Fibroblast of villous mesenchyme (primary cell): ENCODE measurements around the gene DDAH1. TPM values are rescaled to one million over a fixed set of nuclear protein-coding genes. Genes with fewer than 3 reads are reported as not detected.

Experiments
- DNase-seq: peaks from one replicate; pipeline ENCODE4 v3.0.0-alpha.2; 2010; ENCODE audit warnings: low read depth
- H3K4me3 ChIP-seq: 2 replicates; pipeline ENCODE4 v1.5.1; 2011; ENCODE audit warnings: low read depth, mild to moderate bottlenecking, low read length
- small RNA-seq: library from RNA; depleted of rRNA; stranded (forward); fragments of <200 nt; gene quantifications from one replicate; pipeline ENCODE3, GENCODE V24; 2012
- total RNA-seq: library from RNA; depleted of rRNA; stranded (reverse); fragments of >200 nt; gene quantifications from 2 replicates; pipeline ENCODE4 v1.2.3, GENCODE V29; 2012
- TF ChIP-seq, protein P1 (sequence below): IDR thresholded peaks from 2 replicates; pipeline ENCODE4 v1.5.1; 2012; ENCODE audit warnings: low read depth, mild to moderate bottlenecking, low read length; ENCODE audit not compliant: insufficient read depth

DDAH1 gene
- total RNA-seq, 1 donor = 259 TPM

DNA sequence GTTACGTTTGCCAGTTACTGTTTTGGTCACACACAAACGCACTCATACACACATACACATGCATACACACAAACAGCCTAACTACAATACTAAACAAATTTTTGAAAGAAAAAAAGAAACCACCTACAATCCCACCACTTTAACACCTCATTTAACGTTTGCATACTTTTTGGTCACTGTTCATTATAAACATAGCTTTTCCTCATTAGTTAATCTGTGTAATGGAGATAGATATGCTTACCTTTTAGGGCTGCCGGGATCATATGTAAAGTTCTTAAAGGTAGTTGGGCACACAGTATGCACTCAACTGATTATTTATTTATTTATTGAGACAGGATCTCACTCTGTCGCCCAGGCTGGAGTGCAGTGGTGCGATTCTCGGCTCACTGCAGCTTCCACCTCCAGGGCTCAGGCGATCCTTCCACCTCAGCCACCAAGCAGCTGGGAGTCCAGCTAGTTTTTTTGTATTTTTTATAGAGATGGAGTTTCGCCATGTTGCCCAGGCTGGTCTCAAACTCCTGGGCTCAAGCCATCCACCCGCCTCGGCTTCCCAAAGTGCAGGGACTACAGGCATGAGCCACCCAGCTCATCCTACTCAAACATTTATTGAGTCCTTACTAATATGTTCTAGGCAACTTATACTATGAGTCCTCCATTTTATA, 187.8 kb downstream of the DDAH1 start:
- H3K4me3 ChIP-seq = peak overlapping the region; percentile 74
- no peak for DNase-seq
- TF ChIP-seq, protein P1, sequence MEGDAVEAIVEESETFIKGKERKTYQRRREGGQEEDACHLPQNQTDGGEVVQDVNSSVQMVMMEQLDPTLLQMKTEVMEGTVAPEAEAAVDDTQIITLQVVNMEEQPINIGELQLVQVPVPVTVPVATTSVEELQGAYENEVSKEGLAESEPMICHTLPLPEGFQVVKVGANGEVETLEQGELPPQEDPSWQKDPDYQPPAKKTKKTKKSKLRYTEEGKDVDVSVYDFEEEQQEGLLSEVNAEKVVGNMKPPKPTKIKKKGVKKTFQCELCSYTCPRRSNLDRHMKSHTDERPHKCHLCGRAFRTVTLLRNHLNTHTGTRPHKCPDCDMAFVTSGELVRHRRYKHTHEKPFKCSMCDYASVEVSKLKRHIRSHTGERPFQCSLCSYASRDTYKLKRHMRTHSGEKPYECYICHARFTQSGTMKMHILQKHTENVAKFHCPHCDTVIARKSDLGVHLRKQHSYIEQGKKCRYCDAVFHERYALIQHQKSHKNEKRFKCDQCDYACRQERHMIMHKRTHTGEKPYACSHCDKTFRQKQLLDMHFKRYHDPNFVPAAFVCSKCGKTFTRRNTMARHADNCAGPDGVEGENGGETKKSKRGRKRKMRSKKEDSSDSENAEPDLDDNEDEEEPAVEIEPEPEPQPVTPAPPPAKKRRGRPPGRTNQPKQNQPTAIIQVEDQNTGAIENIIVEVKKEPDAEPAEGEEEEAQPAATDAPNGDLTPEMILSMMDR = no peak

DNA sequence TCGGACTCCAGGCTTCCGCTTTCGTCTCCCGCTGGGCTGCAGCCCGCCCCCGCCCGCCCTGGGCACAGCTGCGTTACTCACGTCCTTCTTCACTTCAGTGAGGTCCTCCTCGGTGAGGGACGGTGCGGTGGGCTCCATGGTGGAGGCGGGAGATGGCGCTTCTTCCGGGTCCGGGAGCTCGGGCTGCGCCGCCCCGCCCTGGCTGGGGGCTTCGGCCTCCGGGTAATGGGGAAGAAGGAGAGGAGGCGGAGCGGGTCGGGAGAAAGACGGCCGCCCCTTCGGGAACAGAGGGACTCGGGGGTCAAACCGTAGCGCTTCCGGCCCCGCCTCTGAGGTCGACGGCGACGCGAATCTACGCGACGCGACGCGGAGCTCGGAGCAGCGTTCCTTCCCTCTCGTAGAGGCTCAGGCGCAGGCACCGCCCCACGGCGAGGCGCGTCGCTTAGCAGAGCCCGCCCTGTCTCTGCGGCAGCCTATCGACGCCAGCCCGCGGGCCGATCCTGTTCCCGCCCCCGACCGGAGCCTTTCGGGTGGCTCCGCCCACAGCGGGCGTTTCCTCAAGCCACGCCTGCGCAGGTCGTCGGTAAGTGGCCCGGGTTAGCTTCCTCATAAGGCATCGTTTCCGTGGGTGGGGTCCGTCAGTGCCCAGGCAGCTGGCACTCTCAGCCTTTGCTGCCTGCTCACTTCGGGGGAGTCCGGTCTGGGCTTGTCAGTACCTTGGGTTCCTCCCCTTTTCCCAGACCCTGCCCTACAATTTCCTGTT, 188.6 kb downstream of the DDAH1 start, which contains the start of gene BCL10:
Gene BCL10, minus strand, starts transcription at position 418 of the 763 bp plus-strand sequence. Its CDS starts 280 bp downstream, at position 138.
- peak within 1 kb of the TSS; percentile 74 for H3K4me3 ChIP-seq
- TF ChIP-seq, protein P1 = no peak

DNA sequence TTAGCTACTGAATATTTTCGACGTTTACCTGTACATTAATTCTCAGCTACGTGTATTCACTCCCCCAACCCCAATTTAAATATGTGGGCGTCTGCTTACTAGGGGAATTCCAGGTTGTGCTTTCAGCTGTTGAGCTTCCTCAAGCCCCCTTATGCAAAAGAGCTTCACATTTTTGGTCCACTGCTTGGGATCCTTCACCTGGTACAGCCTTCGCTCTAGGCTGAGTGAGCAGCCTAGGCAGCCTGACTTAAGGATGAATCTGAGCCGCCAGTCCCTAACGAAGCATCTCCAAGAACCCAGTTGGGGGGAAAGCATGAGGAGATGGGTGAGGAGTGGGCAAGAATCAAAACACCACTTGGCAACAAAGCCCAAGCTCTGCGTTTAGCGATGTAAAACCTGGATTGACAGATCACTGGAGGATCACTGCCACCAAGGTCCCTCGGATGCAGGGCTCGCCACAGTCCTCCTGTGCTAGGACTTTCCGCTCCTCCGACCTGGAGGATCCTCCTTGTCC, 189.2 kb downstream of the DDAH1 start:
- TF ChIP-seq, protein P1 = no peak
- peak overlapping the region; percentile 74 for H3K4me3 ChIP-seq
- DNase-seq = no peak

More for the DNA sequence above, 188.6 kb downstream of the DDAH1 start, which contains the start of gene BCL10:
- peak; percentile 98 for DNase-seq

- peak; percentile 92 for DNase-seq
- peak overlapping the region; percentile 74 for H3K4me3 ChIP-seq
- TF ChIP-seq, protein P1 = no peak
Observed at GRCh38 chr1:85274969-85275453, 189.9 kb downstream of the DDAH1 start.

DNA sequence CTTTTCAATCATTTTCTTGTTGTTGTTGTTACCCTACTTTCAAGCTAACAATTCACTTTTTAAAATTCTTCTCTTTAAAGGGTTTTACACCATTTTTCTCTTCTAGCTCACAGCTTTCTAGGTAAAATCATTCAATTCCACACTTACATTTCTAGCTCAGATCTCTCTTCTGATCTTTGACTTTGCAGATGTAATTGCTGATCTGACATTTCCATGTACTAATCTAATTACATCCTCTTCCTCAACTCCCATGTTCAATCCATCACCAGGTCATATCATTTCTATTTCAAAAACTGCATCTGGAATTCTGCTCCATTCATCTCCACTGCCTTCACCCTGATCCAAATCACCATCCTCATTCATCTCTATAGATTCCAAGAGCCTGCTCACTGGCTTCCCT, 191.6 kb downstream of the DDAH1 start:
- DNase-seq = no peak
- TF ChIP-seq, protein P1 = no peak

DNA sequence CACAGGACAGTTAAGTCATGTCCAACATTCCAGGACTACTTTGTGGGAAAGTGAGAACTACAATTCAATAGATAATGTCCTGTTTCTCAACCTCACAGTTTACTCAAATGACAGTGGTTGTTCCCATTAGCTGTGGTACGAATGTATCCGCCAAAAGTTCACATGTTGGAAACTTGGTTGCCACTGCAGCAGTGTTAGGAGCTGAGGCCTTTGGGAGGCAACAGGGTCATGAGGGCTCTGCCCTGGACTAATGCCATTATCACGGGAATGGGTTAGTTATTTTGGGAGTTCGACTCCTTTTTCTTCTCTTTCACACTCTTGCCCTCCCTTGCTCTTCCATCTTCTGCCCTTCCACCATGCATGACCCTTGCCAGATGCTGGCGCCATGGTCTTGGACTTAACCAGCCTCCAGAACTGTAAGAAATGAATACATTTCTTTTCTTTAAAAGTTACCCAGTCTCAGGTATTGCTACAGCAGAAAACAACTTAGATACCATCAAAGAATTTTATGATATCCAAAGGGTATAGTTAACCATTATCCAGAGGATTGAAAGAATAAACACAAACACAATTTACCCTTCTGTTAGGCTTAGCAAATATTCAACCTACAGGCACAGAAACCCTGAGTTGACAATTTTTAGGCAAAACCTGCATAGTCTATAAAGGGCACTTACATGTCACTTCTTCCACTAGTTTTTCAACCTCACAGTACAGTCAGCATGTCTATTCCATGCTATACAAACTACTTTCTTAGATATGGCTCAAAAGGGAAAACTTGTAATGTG, 196.0 kb downstream of the DDAH1 start:
- no peak overlapping the region for H3K4me3 ChIP-seq
- no peak for DNase-seq
- TF ChIP-seq, protein P1 = no peak

More for the DNA sequence above, 191.6 kb downstream of the DDAH1 start:
- no peak overlapping the region for H3K4me3 ChIP-seq

Small RNAs within 50 kb of the gene (small RNA-seq; reads per million reads assigned to genes)
- gene RF00019 = not detected

Other genes starting within 250 kb of the DDAH1 start
- gene C1orf52, start 205.5 kb downstream of the DDAH1 start, total RNA-seq = 14.2 and 23.7 TPM in 2 replicates
- gene BCL10, start 188.5 kb downstream of the DDAH1 start, total RNA-seq = 23.2 and 36.7 TPM in 2 replicates
- 149 and 163 TPM in 2 replicates for gene CCN1, start 115.6 kb upstream of the DDAH1 start, total RNA-seq
- 10.3 and 17.3 TPM in 2 replicates for gene ZNHIT6, start 243.3 kb upstream of the DDAH1 start, total RNA-seq